Measurements from ENCODE around the gene LYSMD3.

Gene LYSMD3

GRCh38 chr5:90548069-90548593 lies 18.7 kb upstream of the LYSMD3 start:
- Histone ChIP-seq H3K4me3 (ENCODE audit: low read depth, low read length, poor library complexity, severe bottlenecking) (no peak overlapping the region), H2AFZ (ENCODE audit: low read length) (no peak overlapping the region)

GRCh38 chr5:90547072-90547536 lies 17.7 kb upstream of the LYSMD3 start:
- no peak overlapping the region for H3K27ac ChIP-seq (ENCODE audit: low read depth, low read length, poor library complexity, severe bottlenecking)
- H3K27me3 ChIP-seq (ENCODE audit: insufficient read depth, low read length): no peaks in the 10 kb centered on the region
- H3K4me2 ChIP-seq (ENCODE audit: low read length): no peak overlapping the region
- H3K9ac ChIP-seq (ENCODE audit: low read length): no peak overlapping the region
- TF ChIP-seq EZH2 (IDR thresholded peaks at IDR 0.05; ENCODE audit: borderline replicate concordance, low read length) (no peak), CTCF (IDR thresholded peaks at IDR 0.05; ENCODE audit: low read length) (no peak)
- no peaks in the 10 kb centered on the region for H3K9me2 ChIP-seq (ENCODE audit: low read depth, low read length)
- no peaks in the 10 kb centered on the region for H3K4me1 ChIP-seq (ENCODE audit: insufficient read depth, low read length, severe bottlenecking)
- no peaks in the 10 kb centered on the region for H3K9me3 ChIP-seq (ENCODE audit: low read length)
- no peak overlapping the region for H3K4me3 ChIP-seq (ENCODE audit: low read depth, low read length, poor library complexity, severe bottlenecking)
- no peaks in the 10 kb centered on the region for H3K79me2 ChIP-seq (ENCODE audit: insufficient read depth, low read length)
- no peaks in the 10 kb centered on the region for H3F3A ChIP-seq (ENCODE audit: insufficient read depth, low read length)
- H4K20me1 ChIP-seq (ENCODE audit: insufficient read depth, low read length): no peaks in the 10 kb centered on the region
- no peak overlapping the region for H2AFZ ChIP-seq (ENCODE audit: low read length)
- H3K36me3 ChIP-seq (ENCODE audit: insufficient read depth, low read length): no peaks in the 10 kb centered on the region

More at GRCh38 chr5:90548069-90548593, 18.7 kb upstream of the LYSMD3 start:
- Histone ChIP-seq H3K36me3 (ENCODE audit: insufficient read depth, low read length) (no peaks in the 10 kb centered on the region), H3F3A (ENCODE audit: insufficient read depth, low read length) (no peaks in the 10 kb centered on the region), H4K20me1 (ENCODE audit: insufficient read depth, low read length) (no peaks in the 10 kb centered on the region), H3K9me2 (ENCODE audit: low read depth, low read length) (no peaks in the 10 kb centered on the region), H3K4me1 (ENCODE audit: insufficient read depth, low read length, severe bottlenecking) (no peaks in the 10 kb centered on the region), H3K4me2 (ENCODE audit: low read length) (no peak overlapping the region), H3K27me3 (ENCODE audit: insufficient read depth, low read length) (no peaks in the 10 kb centered on the region), H3K27ac (ENCODE audit: low read depth, low read length, poor library complexity, severe bottlenecking) (no peak overlapping the region), H3K9me3 (ENCODE audit: low read length) (no peaks in the 10 kb centered on the region), H3K79me2 (ENCODE audit: insufficient read depth, low read length) (no peaks in the 10 kb centered on the region), H3K9ac (ENCODE audit: low read length) (no peak overlapping the region)
- no peak for TF ChIP-seq CTCF (IDR thresholded peaks at IDR 0.05; ENCODE audit: low read length)
- TF ChIP-seq EZH2 (IDR thresholded peaks at IDR 0.05; ENCODE audit: borderline replicate concordance, low read length): no peak

- Histone ChIP-seq H3K27me3 (ENCODE audit: insufficient read depth, low read length) (no peaks in the 10 kb centered on the region), H3K4me1 (ENCODE audit: insufficient read depth, low read length, severe bottlenecking) (no peaks in the 10 kb centered on the region), H3K9me2 (ENCODE audit: low read depth, low read length) (no peaks in the 10 kb centered on the region), H3K27ac (ENCODE audit: low read depth, low read length, poor library complexity, severe bottlenecking) (no peak overlapping the region), H3K4me2 (ENCODE audit: low read length) (no peak overlapping the region), H3K79me2 (ENCODE audit: insufficient read depth, low read length) (no peaks in the 10 kb centered on the region), H3F3A (ENCODE audit: insufficient read depth, low read length) (no peaks in the 10 kb centered on the region), H2AFZ (ENCODE audit: low read length) (no peak overlapping the region), H3K9me3 (ENCODE audit: low read length) (no peaks in the 10 kb centered on the region), H4K20me1 (ENCODE audit: insufficient read depth, low read length) (no peaks in the 10 kb centered on the region), H3K9ac (ENCODE audit: low read length) (no peak overlapping the region), H3K36me3 (ENCODE audit: insufficient read depth, low read length) (no peaks in the 10 kb centered on the region), H3K4me3 (ENCODE audit: low read depth, low read length, poor library complexity, severe bottlenecking) (no peak overlapping the region)
- TF ChIP-seq CTCF (IDR thresholded peaks at IDR 0.05; ENCODE audit: low read length) (no peak), EZH2 (IDR thresholded peaks at IDR 0.05; ENCODE audit: borderline replicate concordance, low read length) (no peak)
These were observed 16.9 kb upstream of the LYSMD3 start for GRCh38 chr5:90546216-90546837.
